Activated naive CD4-positive, alpha-beta T cell treated with Interleukin-2 at 50 U/mL for 16 hours (primary cell): ENCODE results near the gene BGN.
A peak's percentile ranks its signal among the peaks of the same experiment; 100 is the strongest.

ENCODE experiments used
- DNase-seq: peaks from one replicate; pipeline ENCODE4 v3.0.0-alpha.2; 2020

Gene BGN

DNA sequence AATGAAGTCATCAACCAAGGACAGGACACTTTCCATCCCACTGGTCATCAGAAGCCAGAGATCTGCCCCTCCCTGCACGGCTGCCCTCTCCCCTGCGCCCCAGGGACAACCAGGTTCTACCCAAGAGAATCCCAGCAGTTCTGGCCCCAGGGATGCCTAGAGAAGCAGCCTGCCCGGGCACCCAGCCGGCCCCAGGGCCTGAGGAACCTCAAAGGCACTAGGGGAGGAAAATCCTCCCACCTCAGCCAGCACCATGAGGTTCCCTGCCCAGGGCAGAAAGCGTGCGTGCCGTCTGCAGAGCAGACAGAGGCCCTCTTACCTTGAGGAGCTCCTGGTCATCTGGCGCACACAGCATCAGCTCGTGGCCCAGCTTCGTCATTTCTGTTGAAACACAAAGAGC is 32.5 kb upstream of the BGN start:
- DNase-seq, result no peak

DNA sequence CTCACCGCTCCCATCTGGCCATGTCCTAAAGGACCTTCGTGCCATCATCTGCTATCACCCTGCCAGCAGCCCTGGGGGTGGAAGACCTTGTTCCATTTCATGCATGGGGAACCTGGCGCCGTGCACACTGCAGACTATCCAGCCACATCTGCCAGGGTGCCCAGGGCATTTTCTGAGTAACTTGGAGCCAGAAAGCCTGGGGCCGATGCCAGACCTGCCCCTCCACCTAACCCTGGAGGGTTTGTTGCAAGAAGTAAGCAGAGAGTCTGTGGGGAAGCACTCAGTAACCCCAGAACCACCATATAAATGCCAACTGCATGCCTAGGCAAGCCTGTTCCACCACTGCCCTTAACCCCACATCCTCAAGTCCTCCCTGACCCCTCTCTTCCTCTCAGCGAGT is 31.7 kb upstream of the BGN start:
- no peak for DNase-seq

DNA sequence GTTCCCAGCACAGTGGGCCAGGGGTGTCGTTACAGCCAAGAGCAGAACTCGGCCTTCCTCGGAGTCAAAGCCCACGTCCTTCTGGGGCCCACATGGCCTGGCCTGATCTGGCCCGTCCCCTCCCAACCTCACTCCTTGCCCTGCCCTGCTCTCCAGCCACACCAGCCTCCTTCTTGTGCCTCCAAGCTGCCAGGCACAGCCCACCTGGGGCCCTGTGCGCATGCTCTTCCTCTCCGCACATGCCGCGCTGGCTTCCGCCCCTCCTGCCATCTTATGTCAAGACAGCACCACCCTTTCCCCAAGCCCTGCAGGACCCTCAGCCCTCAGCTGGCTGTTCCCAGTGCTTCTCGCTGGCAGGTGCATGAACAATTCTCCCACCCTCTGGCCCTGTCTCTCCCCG is 31.2 kb upstream of the BGN start:
- no peak for DNase-seq

DNA sequence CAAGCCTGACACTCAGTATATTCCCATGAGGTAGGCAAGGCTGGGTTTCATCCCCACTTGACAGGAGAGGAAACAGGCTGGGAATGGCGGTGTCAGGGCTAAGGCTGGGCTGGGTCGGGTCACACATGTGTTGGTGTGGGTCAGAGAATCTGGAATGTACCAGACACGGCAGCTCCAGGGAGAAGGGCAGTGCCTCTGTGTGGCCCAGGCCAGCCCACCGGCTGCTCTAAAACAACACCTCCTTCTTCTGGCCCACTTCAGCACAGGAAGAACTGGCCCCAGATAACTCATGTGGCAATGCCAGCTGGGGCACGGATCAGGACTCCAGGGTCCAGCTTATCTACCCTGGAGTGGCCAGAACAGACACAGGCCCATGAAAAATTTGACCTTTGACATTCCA is 30.7 kb upstream of the BGN start:
- DNase-seq, result no peak

DNA sequence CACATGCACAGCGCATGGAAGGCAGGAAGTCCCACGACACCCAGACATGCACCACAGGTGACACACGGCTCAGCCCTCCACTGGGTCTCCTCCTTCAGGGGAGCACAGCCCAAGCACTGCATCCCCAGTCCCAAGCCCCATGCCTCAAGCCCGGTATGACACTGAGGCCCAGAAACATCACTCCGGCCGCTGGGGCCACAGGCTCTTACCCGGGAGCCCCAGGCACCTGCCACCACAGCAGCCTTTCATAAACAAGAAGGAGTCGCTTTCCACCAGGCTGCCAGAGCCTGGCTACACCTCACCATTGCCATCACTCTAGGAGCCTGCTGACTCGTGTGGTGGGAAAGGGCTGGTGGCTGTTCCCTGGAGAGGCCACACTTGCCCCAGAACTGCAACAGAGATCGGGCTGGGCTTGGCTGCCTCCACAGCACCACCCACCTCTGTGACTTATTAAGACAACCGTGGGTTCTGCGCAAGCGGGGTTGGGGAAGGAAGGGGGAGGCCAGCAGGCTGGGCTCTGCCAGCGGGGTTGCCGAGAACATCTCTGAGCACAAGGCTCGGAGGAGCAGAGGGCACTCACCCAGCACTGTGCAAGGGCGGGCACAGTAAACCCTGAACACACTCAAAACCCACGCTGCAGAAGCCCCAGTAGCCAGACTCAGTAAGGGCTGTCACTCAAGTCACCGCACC is 28.9 kb upstream of the BGN start:
- no peak for DNase-seq

DNA sequence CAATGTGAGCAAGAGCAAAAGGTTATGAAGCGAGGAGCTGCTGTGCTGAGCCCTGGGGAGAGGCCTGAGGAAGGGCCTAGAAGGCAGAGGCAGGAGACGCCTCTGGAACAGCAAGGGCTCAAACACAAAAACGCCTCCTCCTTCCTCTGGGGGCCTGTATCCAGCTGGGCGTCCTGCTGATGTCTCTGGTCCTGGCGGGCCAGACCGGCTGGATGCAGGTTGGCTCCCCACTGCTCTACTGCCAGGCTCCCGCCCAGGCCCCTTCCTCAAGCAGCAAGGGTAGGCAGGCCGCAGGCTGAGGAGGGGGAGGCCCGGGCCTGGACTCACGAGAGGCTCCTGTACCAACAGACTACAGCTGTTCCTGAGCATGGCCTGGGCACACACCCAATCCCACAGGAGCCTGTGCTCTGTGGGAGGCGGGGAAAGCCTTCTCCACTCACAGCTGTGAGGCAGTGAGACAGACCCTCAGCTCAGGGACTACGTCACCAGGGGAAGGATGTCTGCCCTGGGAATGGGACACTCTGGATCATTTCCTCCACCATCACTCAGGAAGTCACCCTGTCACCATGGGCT is 26.7 kb upstream of the BGN start:
- DNase-seq, result no peak

DNA sequence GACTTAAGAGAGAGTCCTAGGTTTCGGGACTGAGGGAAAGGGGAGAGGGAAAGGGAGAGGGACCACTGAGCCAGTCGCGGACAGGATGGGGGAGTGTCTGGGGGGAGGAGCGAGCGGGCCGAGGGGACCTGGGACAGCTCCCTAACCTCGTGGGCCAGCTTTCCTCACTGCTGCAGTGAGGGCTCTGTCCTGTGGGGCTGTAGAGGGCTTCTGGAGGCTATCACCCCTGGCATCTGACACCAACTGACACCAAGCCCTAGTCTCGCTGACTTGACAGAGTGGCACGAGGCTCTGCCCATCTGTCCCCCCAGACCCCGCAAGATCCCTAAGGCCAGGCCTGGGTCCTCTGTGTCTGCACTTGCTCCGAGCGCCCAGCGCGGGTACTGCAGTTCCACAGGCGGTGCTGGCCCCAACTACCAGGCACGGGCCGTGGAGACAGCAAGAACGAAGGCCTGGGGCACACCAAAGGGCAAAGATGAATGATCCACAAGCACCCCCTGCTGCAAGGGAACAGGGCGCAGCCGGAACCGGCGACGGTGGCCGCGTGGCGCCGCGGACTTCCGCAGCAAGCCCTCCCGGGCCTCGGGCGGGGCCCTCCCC is 24.9 kb upstream of the BGN start:
- DNase-seq, result peak; percentile 27

DNA sequence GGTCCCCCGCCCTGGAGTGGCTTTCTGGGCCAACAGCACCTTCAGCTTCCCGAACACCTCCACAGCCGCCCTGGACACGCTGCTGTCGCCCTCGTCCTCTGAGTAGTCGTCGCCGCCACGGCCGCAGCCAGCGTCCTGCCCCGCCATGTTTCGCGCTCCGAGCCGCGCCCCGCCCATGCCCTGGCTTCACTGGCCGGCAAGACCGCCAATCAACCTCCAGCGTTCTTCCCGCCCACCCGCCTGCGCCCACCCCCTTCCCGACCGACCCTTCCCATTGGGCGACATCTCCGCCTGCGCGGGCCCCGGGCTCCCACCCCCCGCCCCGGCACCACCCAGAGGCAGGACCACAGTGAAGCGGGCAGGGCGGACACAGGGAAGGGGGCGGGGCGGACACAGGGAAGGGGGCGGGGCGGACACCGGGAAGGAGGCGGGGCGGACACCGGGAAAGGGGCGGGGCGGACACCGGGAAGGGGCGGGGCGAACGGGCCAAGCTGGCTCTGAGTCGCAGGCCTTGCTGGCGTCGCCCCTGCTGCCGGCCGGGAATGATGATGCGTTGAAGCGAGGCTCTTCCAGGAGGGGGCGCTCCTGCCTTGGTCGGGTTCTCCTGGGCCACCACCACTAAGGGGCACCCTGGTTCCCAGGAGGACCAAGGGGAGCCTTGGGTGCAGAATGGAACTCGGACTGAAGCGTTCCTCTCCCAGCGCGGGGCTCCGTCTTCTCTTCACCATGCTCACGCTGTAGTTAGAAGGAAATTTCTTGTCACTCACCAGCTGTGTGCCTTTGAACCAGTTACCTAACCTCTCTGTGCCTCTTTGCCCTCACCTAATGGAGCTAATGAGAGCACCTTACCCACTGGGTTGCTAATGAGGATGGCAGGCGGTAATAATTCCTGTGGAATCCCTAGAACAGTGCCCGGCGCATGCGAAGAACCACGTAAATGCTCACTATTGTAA is 24.1 kb upstream of the BGN start, which contains the start of gene HAUS7:
HAUS7 (minus strand) TSS at position 166 of the 953 bp plus-strand sequence; CDS start at position 147, 19 bp downstream.
- peak; percentile 85 for DNase-seq

DNA sequence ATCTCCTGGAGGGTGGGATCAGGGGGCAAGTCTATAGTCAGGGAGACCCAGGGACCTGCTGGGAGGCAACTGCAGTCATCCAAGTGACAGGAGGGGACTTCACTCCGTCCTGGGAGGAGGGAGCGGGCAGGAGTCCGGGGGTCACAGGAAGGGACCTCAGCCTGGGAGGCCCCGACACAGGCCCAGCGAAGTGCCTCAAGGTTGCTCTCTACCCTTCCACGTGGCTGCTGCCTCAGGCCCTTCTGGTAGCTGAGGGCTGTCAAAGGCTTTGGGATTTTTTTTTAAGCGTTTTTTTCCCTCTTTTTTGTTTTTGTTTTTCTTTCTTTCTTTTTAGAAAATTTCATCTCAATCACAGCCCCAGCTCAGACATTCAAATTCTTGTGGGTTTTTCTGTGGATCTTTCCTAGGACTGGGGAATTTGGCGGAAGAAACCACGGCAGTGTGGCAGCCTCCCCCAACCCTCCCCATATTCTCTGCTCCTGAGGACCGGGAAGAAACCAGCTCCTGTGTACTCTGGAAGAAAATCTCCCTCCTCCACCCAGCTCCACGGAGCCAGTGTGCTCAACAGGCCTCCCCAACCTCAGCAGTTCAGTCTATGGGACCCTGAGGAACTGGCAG is 23.0 kb upstream of the BGN start:
- DNase-seq, result no peak

DNA sequence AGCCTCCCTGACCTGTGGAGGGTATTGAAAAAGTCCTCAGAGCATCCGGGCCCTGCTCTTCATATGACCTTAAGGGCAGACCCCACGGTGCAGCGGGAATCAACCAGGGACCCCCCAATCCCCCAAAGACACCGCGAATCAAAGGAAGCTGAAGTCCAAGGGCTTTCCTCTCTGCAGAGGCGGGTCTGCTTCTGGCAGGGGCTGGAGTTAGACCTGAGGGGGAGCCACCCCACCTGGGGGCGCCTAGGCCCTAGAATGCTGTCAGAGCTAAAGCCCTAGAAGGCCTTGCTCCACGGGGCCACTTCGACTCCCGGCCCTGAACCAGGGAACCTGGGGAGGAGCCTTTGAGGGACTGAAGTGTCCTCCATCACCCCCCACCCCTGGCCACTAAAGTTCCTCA is 21.7 kb upstream of the BGN start:
- DNase-seq, result no peak

DNA sequence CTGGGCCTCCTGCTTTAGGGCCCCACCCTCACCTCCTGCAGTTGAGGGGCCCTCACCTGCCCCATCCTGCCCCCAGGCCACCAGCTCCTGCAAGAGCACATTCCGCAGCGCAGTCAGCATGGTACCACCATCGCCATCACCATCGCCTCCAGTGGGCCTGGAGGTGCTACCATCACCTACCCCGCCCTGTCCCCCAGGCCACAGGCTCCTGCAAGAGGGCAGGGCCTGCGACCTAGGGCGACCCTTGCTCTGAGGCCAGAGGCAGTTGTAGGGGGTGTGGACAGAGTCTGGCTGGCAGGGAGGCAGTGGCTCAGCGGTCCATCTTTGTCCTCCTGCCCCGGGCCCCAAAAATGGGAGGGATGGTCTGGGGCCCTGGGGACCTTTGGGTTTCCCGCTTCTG is 20.5 kb upstream of the BGN start:
- DNase-seq, result no peak

DNA sequence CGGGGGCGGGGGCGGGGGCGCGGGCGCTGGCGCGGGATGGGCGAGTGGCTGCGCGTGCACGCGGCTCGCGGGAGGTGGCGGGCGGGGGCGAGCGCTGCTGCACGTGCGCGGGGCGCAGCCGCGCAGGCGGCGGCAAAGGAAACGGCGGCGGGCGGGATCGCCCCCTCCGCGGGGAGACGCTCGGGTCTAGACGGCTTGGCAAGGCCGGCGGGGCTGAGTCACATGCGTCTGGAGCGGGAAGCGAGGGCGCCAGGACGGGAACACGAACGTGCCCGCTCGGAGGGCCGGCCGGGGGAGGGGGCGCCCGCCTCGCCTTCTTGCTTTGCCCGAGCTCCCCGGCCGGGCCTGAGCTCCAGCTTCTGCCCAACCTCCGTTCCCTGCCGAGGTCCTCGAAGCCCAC is 20.1 kb upstream of the BGN start:
- peak; percentile 40 for DNase-seq

DNA sequence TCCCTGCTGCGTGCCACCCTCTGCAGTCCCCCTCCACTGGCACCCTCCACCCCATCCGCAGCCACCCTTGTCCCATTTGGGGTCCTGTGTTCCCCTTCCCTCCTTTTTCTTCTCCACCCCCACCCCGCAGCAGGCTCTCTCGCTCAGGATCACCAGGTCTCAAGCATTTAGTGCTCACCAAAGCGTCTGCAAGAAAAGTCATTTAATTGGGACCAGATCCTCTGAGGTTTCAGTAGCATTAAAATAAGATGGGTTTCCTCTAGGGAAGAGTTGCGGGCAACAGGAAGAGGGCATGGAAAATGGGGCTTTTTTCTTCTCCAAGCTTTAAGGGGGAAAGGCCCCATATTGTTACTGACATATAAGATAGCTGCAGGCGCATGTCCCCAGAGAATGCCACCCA is 19.5 kb upstream of the BGN start:
- no peak for DNase-seq

DNA sequence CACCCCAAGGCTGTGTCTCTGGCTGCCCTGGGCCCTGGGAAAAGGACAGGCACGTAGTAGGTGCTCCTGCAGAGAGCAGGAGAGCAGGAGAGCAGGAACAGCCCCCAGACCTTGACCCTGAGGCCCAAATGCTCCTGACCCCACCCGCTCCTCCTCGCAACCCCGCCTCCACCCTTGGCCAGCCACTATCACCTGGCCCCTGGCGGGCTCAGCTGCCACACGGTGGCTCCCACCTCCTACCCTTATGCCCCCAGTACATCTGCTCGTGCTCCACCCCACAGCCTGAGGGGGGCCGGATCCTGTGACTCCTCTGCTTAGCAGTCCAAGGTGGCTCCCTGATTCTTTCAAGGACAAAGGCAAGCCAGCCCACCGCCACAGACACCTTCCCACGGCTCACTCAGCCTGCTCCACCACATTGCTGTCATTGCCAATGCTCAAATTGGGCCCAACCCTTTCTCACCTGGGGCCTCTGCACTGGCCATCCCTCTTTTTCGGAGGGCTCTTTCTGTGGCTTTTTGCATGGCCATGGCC is 19.0 kb upstream of the BGN start:
- no peak for DNase-seq

DNA sequence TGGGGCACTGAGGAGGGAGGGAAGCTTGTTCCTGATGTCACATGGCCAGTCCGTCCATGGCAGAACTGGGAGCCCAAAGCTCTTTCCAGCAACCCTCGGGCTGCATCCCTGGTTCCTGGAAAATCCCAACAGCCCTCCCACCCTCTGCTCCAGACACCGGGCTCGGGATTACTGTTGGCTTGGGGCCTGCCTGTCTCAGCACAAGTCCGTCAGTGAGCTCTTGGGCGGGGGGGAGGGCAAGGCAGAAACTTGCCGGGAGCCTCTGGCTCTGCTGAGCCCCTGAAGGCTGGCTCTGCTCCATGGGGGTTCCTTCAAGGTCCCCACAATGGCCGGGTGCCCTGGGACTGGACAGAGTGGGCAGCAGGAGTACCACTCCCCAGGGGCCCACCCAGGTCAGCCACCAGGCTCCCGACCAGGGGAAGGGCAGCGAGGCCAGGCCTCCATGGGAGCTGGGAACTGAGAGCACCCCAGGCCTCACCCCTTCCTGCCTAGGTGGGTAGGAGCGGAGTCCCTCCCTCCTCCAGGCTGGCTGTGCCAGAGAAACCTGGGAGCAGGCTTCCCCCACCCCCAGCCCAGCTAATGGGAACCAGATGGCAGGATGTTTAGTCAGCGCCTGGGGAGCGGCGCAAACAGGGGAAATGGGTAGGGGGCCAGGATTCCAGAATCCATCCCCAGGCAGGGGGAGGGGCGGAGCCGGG is 18.0 kb upstream of the BGN start:
- DNase-seq, result no peak

DNA sequence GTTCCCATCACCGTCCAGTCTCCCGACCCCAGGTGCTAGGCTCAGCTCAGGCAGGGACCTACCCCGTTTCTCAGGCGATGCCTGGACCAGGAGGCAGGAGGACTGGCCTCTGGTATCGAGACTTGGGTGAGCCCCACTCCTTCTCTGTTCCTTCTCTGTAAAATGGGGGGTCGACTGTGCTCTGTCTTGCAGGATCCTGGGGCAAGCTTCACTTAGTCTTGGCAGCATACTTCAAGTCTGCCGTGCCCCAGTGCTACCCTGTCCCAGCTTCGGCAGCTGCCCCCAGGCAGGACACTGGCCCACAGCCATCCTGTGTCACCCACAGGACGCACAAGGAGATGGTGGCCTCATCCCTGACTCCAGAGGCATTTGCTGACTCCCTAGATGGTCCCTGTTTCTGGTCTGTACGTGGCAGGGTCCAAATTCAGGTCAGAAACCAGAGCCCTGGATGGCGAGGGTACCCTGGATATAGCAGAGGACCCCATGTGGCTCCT is 17.4 kb upstream of the BGN start:
- DNase-seq, result no peak

DNA sequence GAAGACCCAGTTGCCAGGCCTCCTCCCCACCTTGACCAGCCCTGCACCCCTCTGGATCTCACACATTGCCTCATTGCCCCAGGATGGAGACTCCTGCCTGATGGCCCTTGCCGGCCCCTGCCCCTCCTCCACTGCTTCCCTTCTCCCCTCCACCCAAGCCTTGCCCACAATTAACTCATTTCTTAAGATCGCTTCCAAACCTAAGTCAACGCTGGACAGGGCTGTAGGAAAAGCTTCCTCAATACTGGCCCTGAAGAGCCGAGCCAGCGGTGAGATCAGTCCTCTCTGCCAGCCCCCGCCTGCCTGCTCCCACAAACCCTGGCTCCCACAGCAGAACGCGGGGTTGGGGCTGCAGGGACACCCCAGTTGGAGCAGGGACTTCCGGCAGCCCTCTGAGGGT is 16.9 kb upstream of the BGN start:
- no peak for DNase-seq

DNA sequence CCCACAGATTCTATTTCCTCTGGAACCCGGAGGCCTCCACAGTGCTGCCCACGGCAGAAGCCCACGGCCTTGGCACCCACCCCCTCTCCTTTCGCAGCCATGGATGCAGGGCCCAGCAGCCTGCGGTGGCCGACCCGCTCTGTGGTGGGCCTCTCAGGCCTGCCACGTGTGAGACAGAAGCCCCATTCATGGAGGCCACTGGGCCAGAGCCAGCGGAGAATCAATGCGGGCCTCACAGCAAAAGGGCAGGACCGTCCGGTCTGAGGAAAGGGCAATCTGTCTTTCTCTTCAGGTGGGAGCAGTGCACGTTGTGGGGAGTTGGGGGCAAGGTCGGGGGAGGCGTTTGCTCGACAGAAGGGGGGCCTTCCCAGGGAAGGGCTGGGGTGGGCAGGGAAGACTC is 16.0 kb upstream of the BGN start:
- no peak for DNase-seq

DNA sequence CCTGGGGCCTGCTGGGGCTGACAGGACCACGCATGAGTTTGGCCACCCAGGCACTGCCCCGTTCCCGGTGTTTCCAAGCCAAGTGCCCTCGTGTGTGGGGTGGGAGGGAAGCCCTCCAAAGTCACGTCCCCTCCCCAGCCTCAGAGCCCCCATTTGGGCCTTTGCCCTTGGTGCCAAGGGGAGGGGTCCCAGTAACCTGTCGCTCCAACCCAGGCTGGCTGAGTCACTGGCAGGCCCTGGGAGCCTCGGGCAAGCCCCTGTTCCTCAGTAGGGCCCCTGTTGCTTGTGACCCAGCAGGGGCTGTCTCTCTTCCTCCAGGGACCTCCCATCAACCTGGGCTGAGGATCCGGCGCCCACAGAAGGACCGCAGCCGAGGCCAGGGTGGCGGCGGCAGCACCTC is 13.7 kb upstream of the BGN start:
- no peak for DNase-seq

DNA sequence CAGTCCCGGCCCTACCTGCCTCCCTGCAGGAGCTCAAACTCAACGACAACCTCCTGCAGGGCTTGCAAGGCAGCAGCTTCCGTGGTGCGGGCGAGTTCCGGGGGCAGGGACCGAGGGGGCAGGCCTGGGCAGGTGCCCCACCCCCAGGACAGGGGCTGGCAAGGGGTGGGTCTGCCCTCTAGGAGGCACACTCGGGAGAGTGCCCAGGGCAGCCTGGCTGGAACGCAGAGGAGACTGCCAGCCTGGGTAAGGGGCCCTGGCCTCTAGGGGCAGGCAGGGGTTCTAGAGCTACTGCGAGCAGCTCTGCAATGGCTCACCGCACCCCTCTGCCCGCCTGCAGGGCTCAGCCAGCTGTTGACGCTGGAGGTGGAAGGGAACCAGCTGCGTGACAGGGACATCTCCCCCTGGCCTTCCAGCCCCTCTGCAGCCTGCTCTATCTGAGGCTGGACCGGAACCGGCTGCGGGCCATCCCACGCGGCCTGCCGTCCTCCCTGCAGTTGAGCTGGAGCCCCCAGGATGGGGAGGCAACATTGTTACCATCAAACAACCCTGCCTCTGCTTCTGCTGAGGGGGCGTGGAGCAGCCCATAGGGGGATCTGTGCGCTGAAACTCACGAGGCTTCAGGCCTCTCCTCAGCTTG is 12.3 kb upstream of the BGN start:
- no peak for DNase-seq

DNA sequence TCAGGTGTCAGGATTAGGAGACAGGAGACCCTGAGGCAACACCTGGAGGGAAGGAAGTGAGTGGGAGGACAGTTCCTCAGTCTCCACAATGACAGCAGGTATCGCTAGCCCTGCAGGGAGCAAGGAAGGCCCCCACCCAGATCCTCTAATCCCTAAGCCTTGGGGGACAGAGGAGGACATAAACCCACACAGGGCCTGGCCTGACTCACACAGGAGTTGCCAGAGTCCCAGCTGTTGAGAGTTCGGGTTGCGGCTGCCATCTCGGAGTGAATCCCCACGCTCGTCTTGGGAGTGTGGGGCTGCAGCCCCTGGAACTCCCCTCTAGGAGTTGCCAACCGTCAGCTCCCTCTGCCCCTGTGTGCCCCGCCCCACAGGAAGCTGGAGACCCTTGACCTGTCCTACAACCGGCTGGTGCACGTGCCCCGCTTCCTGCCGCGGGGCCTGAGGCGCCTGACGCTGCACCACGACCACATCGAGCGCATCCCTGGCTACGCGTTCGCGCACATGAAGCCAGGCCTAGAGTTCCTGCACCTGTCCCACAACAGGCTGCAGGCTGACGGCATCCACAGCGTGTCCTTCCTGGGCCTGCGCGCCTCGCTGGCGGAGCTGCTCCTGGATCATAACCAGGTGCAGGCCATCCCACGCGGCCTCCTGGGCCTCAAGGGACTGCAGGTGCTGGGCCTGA is 9.2 kb upstream of the BGN start:
- no peak for DNase-seq
